GM12875 (cell line): Measurements from ENCODE around the gene SLC25A48.

Source experiments
- H3K4me3 ChIP-seq: one replicate; pipeline ENCODE4 v1.5.1; 2011; ENCODE audit warnings: low read depth, low read length, control low read depth
- TF ChIP-seq, protein P1 (sequence below): IDR thresholded peaks from 2 replicates; pipeline ENCODE4 v1.5.1; 2011; ENCODE audit warnings: low read depth, mild to moderate bottlenecking, control low read depth, inconsistent platforms, low read length, moderate library complexity, borderline replicate concordance; ENCODE audit not compliant: insufficient read depth

Gene SLC25A48

DNA sequence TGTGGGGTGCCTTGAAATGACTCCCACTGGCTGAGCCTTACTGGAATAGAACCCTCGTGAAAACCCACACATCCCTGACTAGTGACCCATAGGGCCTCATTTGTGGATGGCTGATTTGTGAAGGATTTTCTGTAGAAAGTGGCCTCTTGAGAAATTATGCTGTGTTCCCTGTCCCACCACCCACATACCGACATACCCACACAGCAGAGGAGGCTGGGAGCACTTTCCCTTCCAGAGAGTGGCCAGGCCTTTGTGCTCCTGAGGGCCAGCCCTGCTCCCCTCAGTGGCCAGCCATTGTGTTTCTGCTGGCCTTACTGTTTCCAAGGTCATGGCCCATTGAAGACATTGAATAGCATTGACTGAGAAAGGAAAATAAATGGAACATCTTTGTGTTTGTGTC lies 31.6 kb downstream of the SLC25A48 start:
- no peak overlapping the region for H3K4me3 ChIP-seq
- TF ChIP-seq, protein P1, sequence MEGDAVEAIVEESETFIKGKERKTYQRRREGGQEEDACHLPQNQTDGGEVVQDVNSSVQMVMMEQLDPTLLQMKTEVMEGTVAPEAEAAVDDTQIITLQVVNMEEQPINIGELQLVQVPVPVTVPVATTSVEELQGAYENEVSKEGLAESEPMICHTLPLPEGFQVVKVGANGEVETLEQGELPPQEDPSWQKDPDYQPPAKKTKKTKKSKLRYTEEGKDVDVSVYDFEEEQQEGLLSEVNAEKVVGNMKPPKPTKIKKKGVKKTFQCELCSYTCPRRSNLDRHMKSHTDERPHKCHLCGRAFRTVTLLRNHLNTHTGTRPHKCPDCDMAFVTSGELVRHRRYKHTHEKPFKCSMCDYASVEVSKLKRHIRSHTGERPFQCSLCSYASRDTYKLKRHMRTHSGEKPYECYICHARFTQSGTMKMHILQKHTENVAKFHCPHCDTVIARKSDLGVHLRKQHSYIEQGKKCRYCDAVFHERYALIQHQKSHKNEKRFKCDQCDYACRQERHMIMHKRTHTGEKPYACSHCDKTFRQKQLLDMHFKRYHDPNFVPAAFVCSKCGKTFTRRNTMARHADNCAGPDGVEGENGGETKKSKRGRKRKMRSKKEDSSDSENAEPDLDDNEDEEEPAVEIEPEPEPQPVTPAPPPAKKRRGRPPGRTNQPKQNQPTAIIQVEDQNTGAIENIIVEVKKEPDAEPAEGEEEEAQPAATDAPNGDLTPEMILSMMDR = no peak

DNA sequence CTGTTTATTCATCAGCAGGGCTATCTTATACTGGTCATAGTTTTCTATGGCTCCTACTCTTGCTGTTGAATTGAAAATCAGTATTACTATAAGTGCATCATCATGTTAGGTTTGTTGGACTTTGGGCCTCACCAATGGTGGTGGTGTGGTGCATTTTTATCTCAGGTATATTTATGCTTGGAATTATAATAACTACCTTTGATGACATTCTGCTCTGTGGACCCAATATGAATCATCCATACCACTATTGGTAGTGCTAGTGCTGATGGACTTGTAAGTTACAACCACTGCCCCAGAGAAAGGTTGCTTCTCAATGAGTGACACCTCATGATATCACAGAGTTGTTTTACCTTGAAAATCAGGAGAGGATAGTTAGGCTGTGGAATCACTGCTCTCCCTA lies 33.1 kb downstream of the SLC25A48 start:
- TF ChIP-seq, protein P1 = no peak
- H3K4me3 ChIP-seq = no peak overlapping the region

DNA sequence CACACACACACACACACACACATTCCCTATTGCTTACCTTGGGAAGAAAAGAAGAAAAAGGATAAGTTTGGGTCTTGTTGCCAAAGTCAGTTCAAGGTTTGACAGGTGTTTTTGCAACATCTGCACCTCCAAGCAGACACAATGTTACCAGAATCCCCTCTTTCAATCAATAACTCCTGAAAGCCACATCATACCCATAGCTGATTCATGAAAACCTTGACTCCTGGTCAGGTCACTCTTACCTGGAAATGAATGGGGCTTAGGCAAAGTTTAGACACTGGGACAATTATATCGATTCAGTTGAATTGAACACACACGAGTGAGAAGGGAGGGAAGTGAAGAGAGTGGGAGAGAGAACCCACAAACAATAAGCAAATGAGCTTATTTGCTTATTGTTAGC lies 34.2 kb downstream of the SLC25A48 start:
- TF ChIP-seq, protein P1 = no peak
- no peak overlapping the region for H3K4me3 ChIP-seq

DNA sequence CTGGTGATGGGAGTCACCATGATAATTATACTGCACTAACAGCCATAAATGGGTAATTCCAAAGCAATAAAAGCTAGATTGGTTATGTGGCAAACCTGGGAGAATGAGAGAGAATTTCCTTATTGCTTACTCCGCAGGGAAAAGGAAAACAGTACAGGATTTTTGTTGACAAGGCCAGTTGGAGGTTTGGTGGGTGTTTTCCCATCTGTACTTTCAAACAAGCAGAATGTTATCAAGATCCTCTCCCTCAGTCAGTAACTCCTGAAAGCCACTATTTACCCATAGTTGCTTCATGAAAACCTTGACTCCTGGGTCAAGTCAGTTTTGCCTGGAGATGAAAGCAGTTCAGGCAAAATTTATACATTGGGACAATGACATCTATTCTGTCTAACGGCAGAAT lies 34.8 kb downstream of the SLC25A48 start:
- H3K4me3 ChIP-seq = no peak overlapping the region
- TF ChIP-seq, protein P1 = no peak

DNA sequence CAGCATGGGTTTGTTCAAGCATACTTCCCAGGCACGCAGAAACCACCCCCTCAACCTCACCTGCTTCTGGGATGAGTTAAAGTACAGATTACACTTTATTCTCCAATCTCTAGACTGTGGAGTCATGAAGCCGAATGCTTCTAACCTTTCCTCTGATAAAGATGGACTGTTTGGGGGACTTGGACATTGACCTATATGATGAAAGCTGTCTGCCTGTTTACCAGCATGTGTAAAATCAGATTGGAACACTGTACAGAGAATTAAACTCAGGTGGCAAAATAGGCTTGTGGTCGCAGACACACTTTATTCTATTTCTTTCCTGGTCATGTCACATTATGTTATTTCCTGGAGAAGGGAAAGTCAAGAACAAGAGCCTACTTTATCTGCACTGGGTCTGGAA lies 35.5 kb downstream of the SLC25A48 start:
- TF ChIP-seq, protein P1 = no peak
- H3K4me3 ChIP-seq = no peak overlapping the region

DNA sequence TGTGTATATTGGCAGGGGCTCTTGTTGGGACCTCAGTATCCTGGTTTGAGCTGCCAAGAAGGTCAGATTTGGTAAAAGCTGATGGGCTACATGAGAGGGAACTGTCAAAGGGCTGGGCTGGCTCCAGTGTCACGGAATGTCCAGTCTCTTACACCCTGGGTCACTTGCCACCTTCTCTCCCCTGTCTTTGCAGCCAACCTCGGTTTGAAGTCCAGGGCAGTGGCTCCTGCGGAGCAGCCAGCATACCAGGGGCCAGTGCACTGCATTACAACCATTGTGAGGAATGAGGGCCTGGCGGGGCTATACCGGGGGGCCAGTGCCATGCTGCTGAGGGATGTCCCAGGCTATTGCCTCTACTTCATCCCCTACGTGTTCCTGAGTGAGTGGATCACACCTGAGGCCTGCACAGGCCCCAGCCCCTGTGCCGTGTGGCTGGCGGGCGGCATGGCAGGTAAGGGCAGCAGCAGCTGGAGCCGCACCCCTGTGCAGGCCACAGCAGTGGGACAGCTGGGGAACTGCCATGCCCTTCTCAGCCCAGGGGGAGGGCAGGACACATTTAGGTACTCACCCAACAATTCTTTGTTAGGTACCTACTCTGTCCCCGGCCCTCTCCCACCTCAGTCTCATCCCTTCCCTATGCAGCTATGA lies 36.9 kb downstream of the SLC25A48 start:
- TF ChIP-seq, protein P1 = no peak
- H3K4me3 ChIP-seq = no peak overlapping the region

DNA sequence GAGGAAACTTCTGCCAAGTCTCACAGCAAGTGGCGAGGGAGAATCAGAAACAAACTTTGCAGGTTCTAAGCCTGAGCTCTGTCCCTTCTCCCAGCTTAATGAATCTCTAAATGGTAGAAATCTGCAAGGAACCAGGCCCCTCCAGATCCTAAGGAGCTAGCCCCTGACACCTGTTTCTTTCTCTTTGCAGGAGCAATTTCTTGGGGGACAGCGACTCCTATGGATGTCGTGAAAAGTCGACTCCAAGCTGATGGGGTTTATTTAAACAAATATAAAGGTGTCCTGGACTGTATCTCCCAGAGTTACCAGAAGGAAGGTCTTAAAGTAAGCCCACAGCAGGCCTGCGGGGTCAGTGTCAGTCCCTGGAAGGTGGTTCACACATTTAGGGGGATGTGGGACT lies 39.4 kb downstream of the SLC25A48 start:
- TF ChIP-seq, protein P1 = no peak
- H3K4me3 ChIP-seq = no peak overlapping the region
